ENCODE measurements around the gene CRABP1.

DNA sequence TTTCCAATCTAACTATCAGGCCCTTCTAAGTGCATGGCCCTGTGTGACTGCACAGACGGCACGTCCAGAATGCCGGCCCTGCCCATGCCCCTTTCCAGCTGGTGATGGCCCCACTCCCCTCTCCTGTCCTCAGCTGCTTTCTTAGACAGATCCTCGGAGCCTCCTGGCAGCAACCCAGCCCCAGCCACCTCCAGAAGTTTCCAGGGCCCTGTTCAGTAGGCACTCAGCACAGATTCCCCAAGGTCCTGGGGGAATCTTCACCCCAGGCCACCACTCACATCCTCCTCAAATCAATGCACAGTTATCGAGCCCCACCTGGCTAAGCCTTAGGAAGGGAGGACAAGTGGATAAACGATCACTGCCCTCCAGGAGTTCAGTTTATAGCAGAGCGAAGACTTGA lies 1.4 kb upstream of the CRABP1 start:
- TF ChIP-seq, protein P1, sequence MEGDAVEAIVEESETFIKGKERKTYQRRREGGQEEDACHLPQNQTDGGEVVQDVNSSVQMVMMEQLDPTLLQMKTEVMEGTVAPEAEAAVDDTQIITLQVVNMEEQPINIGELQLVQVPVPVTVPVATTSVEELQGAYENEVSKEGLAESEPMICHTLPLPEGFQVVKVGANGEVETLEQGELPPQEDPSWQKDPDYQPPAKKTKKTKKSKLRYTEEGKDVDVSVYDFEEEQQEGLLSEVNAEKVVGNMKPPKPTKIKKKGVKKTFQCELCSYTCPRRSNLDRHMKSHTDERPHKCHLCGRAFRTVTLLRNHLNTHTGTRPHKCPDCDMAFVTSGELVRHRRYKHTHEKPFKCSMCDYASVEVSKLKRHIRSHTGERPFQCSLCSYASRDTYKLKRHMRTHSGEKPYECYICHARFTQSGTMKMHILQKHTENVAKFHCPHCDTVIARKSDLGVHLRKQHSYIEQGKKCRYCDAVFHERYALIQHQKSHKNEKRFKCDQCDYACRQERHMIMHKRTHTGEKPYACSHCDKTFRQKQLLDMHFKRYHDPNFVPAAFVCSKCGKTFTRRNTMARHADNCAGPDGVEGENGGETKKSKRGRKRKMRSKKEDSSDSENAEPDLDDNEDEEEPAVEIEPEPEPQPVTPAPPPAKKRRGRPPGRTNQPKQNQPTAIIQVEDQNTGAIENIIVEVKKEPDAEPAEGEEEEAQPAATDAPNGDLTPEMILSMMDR (IDR thresholded peaks at IDR 0.05), result no peak
- TF ChIP-seq POLR2A (IDR thresholded peaks at IDR 0.05), result no peak

Measured in ovary (tissue), 3 donors.